ENCODE results near the gene ABHD10.

- TF ChIP-seq CTCF (IDR thresholded peaks at IDR 0.05) (no peak), POLR2AphosphoS5 (IDR thresholded peaks at IDR 0.05) (no peak)
These were observed 30.8 kb downstream of the ABHD10 start for GRCh38 chr3:112009670-112010069.
